GM19468 (cell line): ENCODE data around the gene SHANK1.
"Not testable (repeated sequence)": the region's sequence is repeated elsewhere in the genome, so short reads cannot be mapped to it uniquely, and the experiment has no call there.

ENCODE experiments used
- ATAC-seq: cut with Tn5 transposase; IDR thresholded peaks from one replicate; pipeline ENCODE4 v1.9.1; 2021; ENCODE audit warnings: mild to moderate bottlenecking, moderate library complexity, moderate number of reproducible peaks; ENCODE audit not compliant: unreplicated experiment; ENCODE audit errors: extremely low read depth

Gene SHANK1

DNA sequence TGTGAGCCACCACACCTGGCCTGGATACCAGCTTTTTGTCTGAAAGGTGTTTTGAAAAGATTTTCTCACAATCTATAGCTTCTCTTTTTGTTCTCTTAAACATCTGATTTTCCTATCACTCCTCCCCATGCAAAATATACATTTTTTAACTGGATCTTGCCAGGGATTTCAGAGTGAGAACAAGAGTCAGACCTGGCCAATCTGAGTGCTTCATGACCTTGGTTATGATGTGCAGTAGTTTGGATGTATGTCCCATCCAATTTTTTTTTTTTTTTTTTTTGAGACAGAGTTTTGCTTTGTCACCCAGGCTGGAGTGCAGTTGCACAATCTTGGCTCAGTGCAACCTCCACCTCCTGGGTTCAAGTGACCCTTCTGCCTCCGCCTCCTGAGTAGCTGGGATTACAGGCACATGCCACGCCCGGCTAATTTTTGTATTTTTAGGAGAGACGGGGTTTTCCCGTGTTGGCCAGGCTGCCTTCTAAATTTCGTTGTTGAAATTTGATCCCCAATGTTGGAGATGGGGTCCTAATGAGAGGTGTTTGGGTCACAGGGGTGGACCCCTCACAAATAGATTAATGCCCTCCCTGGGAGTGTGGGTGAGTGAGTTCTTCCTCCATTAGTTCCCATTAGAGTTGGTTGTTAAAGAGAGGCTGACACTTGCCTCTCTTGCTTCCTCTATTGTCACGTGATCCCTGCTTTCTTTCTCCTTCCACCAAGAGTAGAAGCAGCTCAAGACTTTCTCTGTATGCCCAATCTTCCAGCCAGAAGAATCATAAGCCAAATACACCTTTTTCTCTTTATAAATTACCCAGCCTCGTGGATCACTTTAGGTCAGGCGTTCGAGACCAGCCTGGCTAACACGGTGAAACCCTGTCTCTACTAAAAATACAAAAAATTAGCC lies 106.8 kb downstream of the SHANK1 start:
- ATAC-seq: not testable (repeated sequence)
